Pancreas (tissue), 10 donors: ENCODE measurements around the gene SKI. TPM values are rescaled to one million over a fixed set of nuclear protein-coding genes. Genes with fewer than 3 reads are reported as not detected.

Experiments
- ATAC-seq, 4 donors: fragments of 200-7000 bp; cut with Tn5 transposase; one replicate each; pipeline versions ENCODE4 v1.8.0 to v1.9.1; 2020; ENCODE audit warnings: mild to moderate bottlenecking in 4 of 4, moderate library complexity in 4 of 4
- DNase-seq, 6 donors: peaks; one replicate each; pipeline ENCODE4 v3.0.0-alpha.2; 2020
- FAIRE-seq: peaks from 2 replicates; lab custom pipeline; 2012; peaks lifted over from hg19 to GRCh38; lab: Jason Lieb, UNC
- H3K27ac ChIP-seq, 4 donors: fragments of 200-600 bp; sonication (generic); 1 replicate in 3 of 4; 2 replicates in 1 of 4; pipeline versions ENCODE4 v1.5.0 to v1.8.0; 2020
- H3K27me3 ChIP-seq, 4 donors: fragments of 200-600 bp; one replicate each; pipeline ENCODE4 v1.8.0; 2021
- H3K36me3 ChIP-seq, 3 donors: fragments of 200-600 bp; sonication (generic) in 1 of 3; one replicate each; pipeline versions ENCODE4 v1.5.0 to v1.8.0; 2020 to 2021
- H3K4me1 ChIP-seq, 3 donors: fragments of 200-600 bp; one replicate each; pipeline ENCODE4 v1.8.0; 2021
- H3K4me3 ChIP-seq, 4 donors: fragments of 200-600 bp; sonication (generic) in 2 of 4; one replicate each; pipeline versions ENCODE4 v1.5.0 to v1.8.0; 2020 to 2021
- H3K9me3 ChIP-seq, 4 donors: fragments of 200-600 bp; one replicate each; pipeline ENCODE4 v1.8.0; 2021
- CTCF ChIP-seq, 4 donors: fragments of 200-600 bp; sonication (generic) in 3 of 4; IDR thresholded peaks; one replicate each; pipeline versions ENCODE4 v1.5.0 to v1.8.0; 2021; ENCODE audit warnings: antibody characterized with exemption in 4 of 4
- WGBS, 2 donors: extraction: QIAGEN DNeasy Blood & Tissue Kit; methylation state at CpG; one replicate each; pipeline ENCODE4 v1.1.7; 2013; 5-methylcytosine and 5-hydroxymethylcytosine counted together
- intact Hi-C, 3 donors: fragments of 100-400 bp; cut with DNase I; formaldehyde crosslinking; loops; one replicate each; pipeline versions ENCODE4 v1.11.1 to v1.14.2; 2022
- polyA plus RNA-seq, 2 donors: library from polyadenylated mRNA; stranded (reverse); fragments of 200-250 nt; gene quantifications; one replicate each; pipeline ENCODE4 v1.2.3, GENCODE V29; 2013
- total RNA-seq, 6 donors: library from RNA; stranded (reverse); fragmentation: NEBNext Ultra II Directional in 4 of 6; extraction: Animal tissue kit (Norgen Biotek cat#: 25700) in 4 of 6; gene quantifications; one replicate each; pipeline versions ENCODE4 v1.2.1 to v1.2.4, GENCODE V29; 2021 to 2023
- donor health status: healthy with polysubstance abuse.
- donor health status: DM: no; HTN: no; CAD: no; lungs with moderate emphysema.
- donor health status: DM: no; HTN: no; CAD: no.
- donor health status: control.
- donor health status: control.
- donor health status: Bipolar disorder and iron deficiency.
- donor health status: DM: yes; HTN: yes; CAD: no.
- donor health status: DM: no; HTN: no; CAD: no.
- donor health status: DM: no; HTN: no; CAD: no.
- donor health status: DM: yes; HTN: yes; CAD: no.

SKI gene
- total and polyA plus RNA-seq, 8 donors = 8.6 to 27.9 (median 14.0) TPM

- WGBS, 2 donors = 77 to 80% methylated on average over 41 of the region's 41 CpGs
- intact Hi-C loops = no loop called here
These were observed 62.7 kb downstream of the SKI start for GRCh38 chr1:2290595-2291510.

GRCh38 chr1:2291577-2291976 lies 63.5 kb downstream of the SKI start:
- no peaks in the 10 kb centered on the region for H3K9me3 ChIP-seq
- intact Hi-C loops = no loop called here
- no peak overlapping the region for H3K27ac ChIP-seq
- DNase-seq (no peak), FAIRE-seq (no peak), ATAC-seq (no peak)
- H3K27me3 ChIP-seq = no peaks in the 10 kb centered on the region
- no peak for TF ChIP-seq CTCF (IDR thresholded peaks at IDR 0.05)
- 70 to 73% methylated on average over 5 of the region's 5 CpGs for WGBS, 2 donors
- no peaks in the 10 kb centered on the region for H3K36me3 ChIP-seq
- H3K4me1 ChIP-seq = peaks cover 0 to 3% (median 0%) of the 10 kb centered on the region in 3 donors
- H3K4me3 ChIP-seq = no peak overlapping the region

More at GRCh38 chr1:2290595-2291510, 62.7 kb downstream of the SKI start:
- H3K4me1 ChIP-seq = peaks cover 0 to 3% (median 0%) of the 10 kb centered on the region in 3 donors
- FAIRE-seq = no peak
- peak in 3 of 4 donors; percentile 62 to 74 (median 71) for ATAC-seq
- H3K27ac ChIP-seq = peak overlapping the region in 2 of 4 donors; percentile 50 to 55
- peak overlapping the region in 1 of 4 donors; percentile 5 for H3K4me3 ChIP-seq
- H3K27me3 ChIP-seq = no peaks in the 10 kb centered on the region
- no peaks in the 10 kb centered on the region for H3K9me3 ChIP-seq
- DNase-seq = peak in 1 of 6 donors; percentile 70
- no peak for TF ChIP-seq CTCF (IDR thresholded peaks at IDR 0.05)
- H3K36me3 ChIP-seq = no peaks in the 10 kb centered on the region

- 87 to 91% methylated on average over 27 to 30 of the region's 30 CpGs for WGBS, 2 donors
- Histone ChIP-seq H3K27me3 (no peaks in the 10 kb centered on the region), H3K36me3 (no peaks in the 10 kb centered on the region), H3K4me1 (peaks cover 0 to 3% (median 0%) of the 10 kb centered on the region in 3 donors), H3K9me3 (no peaks in the 10 kb centered on the region), H3K4me3 (no peak overlapping the region), H3K27ac (no peak overlapping the region)
- DNase-seq = no peak
- no peak for ATAC-seq
- no peak for TF ChIP-seq CTCF (IDR thresholded peaks at IDR 0.05)
- FAIRE-seq = no peak
- intact Hi-C loops = no loop called here
These were observed 64.8 kb downstream of the SKI start for GRCh38 chr1:2292725-2293450.

GRCh38 chr1:2294033-2294724 lies 66.1 kb downstream of the SKI start:
- 82 to 86% methylated on average over 23 of the region's 23 CpGs for WGBS, 2 donors
- ATAC-seq = no peak
- Histone ChIP-seq H3K9me3 (no peaks in the 10 kb centered on the region), H3K4me1 (peaks cover 0 to 3% (median 0%) of the 10 kb centered on the region in 3 donors), H3K4me3 (no peak overlapping the region), H3K27ac (no peak overlapping the region), H3K36me3 (no peaks in the 10 kb centered on the region), H3K27me3 (no peaks in the 10 kb centered on the region)
- FAIRE-seq = no peak
- no peak for TF ChIP-seq CTCF (IDR thresholded peaks at IDR 0.05)
- intact Hi-C loops = no loop called here
- DNase-seq = no peak
